B cell (primary cell): ENCODE data around the gene LAIR1. TPM values are rescaled to one million over a fixed set of nuclear protein-coding genes. Genes with fewer than 3 reads are reported as not detected.
"Not testable (repeated sequence)": the region's sequence is repeated elsewhere in the genome, so short reads cannot be mapped to it uniquely, and the experiment has no call there.

Source experiments
- ATAC-seq: fragments of 200-7000 bp; cut with Tn5 transposase; one replicate; pipeline ENCODE4 v1.10.0; 2021; ENCODE audit warnings: low read depth, mild to moderate bottlenecking, moderate number of reproducible peaks, moderate library complexity
- CTCF ChIA-PET: fragments of 350-600 bp; sonication (Branson Sonifier 250); formaldehyde crosslinking; loops from one replicate; lab custom pipeline; 2021; ENCODE audit warnings: antibody characterized with exemption, inconsistent platforms; lab: Charles Lee
- POLR2A ChIA-PET: fragments of 350-600 bp; sonication (Branson Sonifier 250); formaldehyde crosslinking; loops from one replicate; lab custom pipeline; 2021; ENCODE audit warnings: antibody characterized with exemption; lab: Charles Lee
- DNase-seq: peaks from one replicate; pipeline ENCODE4 v3.0.0; 2013
- H2AFZ ChIP-seq: 2 replicates; pipeline ENCODE4 v1.6.1; 2012; ENCODE audit warnings: mild to moderate bottlenecking, low read depth, low read length; ENCODE audit not compliant: insufficient read depth, poor library complexity, severe bottlenecking
- H3K27ac ChIP-seq, 2 donors: 1 replicate in 1 of 2; 2 replicates in 1 of 2; pipeline ENCODE4 v1.5.1; 2012 to 2013; ENCODE audit warnings: low read length in 2 of 2, mild to moderate bottlenecking in 2 of 2, moderate library complexity in 1 of 2
- H3K27me3 ChIP-seq, 4 experiments: fragments of 200-600 bp in 1 of 4; sonication (generic) in 1 of 4; replicated peaks in 1 of 4; 1 replicate in 2 of 4; 2 replicates in 2 of 4; pipeline versions ENCODE4 v1.6.1 to v1.7.0; 2013 to 2016; ENCODE audit warnings: low read length in 3 of 4, mild to moderate bottlenecking in 2 of 4, mixed read lengths in 1 of 4, moderate library complexity in 1 of 4; ENCODE audit not compliant: insufficient read depth in 4 of 4, control insufficient read depth in 3 of 4; ENCODE audit errors: control extremely low read depth in 1 of 4
- H3K36me3 ChIP-seq, 2 experiments: replicated peaks in 1 of 2; 1 replicate in 1 of 2; 2 replicates in 1 of 2; pipeline versions ENCODE4 v1.6.1 to v1.7.1; 2013; ENCODE audit warnings: low read length in 1 of 2; ENCODE audit not compliant: insufficient read depth in 2 of 2, control insufficient read depth in 1 of 2; ENCODE audit errors: control extremely low read depth in 1 of 2, extremely low read depth in 1 of 2
- H3K4me1 ChIP-seq, 2 donors: fragments of 200-600 bp in 1 of 2; sonication (generic) in 1 of 2; 1 replicate in 1 of 2; 2 replicates in 1 of 2; pipeline versions ENCODE4 v1.5.1 to v1.6.1; 2013 to 2017; ENCODE audit warnings: low read length in 2 of 2; ENCODE audit not compliant: control insufficient read depth in 2 of 2, insufficient read depth in 2 of 2
- H3K4me2 ChIP-seq: replicated peaks from 2 replicates; pipeline ENCODE3; 2012; ENCODE audit warnings: mild to moderate bottlenecking, low read depth, low read length; ENCODE audit not compliant: poor library complexity, severe bottlenecking
- H3K4me3 ChIP-seq, 5 experiments: fragments of 200-600 bp in 1 of 5; sonication (generic) in 1 of 5; 1 replicate in 3 of 5; 2 replicates in 2 of 5; pipeline versions ENCODE4 v1.5.1 to v1.7.0; 2011 to 2016; ENCODE audit warnings: low read length in 4 of 5, mild to moderate bottlenecking in 4 of 5, low read depth in 2 of 5, control low read depth in 1 of 5, moderate library complexity in 1 of 5; ENCODE audit not compliant: insufficient read depth in 1 of 5; ENCODE audit errors: control extremely low read depth in 1 of 5, extremely low read depth in 1 of 5
- H3K79me2 ChIP-seq: fragments of 200-600 bp; sonication (generic); one replicate; pipeline ENCODE4 v1.6.0; 2016; ENCODE audit warnings: low read length; ENCODE audit not compliant: control insufficient read depth, insufficient read depth
- H3K9ac ChIP-seq: fragments of 200-600 bp; sonication (generic); 2 replicates; pipeline ENCODE4 v1.6.1; 2017; ENCODE audit warnings: mild to moderate bottlenecking, low read length, moderate library complexity
- H3K9me3 ChIP-seq, 3 donors: one replicate each; pipeline versions ENCODE4 v1.6.1 to v1.7.1; 2013; ENCODE audit warnings: low read length in 2 of 3; ENCODE audit not compliant: control insufficient read depth in 2 of 3, insufficient read depth in 1 of 3; ENCODE audit errors: control extremely low read depth in 1 of 3
- H4K20me1 ChIP-seq: 2 replicates; pipeline ENCODE4 v1.6.0; 2012; ENCODE audit warnings: mild to moderate bottlenecking, low read length; ENCODE audit not compliant: insufficient read depth, control insufficient read depth, poor library complexity, severe bottlenecking
- H3K27ac Mint-ChIP-seq: one replicate; pipeline ENCODE4 v1.8.0; 2021; ENCODE audit warnings: mixed read lengths
- H3K27me3 Mint-ChIP-seq: one replicate; pipeline ENCODE4 v1.8.0; 2021; ENCODE audit warnings: mixed read lengths
- H3K4me1 Mint-ChIP-seq: one replicate; pipeline ENCODE4 v1.8.0; 2021; ENCODE audit warnings: mixed read lengths
- H3K4me3 Mint-ChIP-seq: one replicate; pipeline ENCODE4 v1.8.0; 2021; ENCODE audit warnings: mixed read lengths
- H3K9me3 Mint-ChIP-seq: one replicate; pipeline ENCODE4 v1.8.0; 2022; ENCODE audit warnings: mixed read lengths; ENCODE audit not compliant: insufficient read depth
- EZH2 ChIP-seq: IDR thresholded peaks from 2 replicates; pipeline ENCODE4 v1.6.1; 2012; ENCODE audit warnings: borderline replicate concordance, low read depth, mild to moderate bottlenecking, moderate library complexity, low read length; ENCODE audit not compliant: insufficient read depth, poor library complexity, severe bottlenecking
- WGBS: methylation state at CpG from one replicate; pipeline ENCODE4 v1.1.5; 2013; ENCODE audit warnings: missing lambda C conversion rate; ENCODE audit not compliant: insufficient coverage; 5-methylcytosine and 5-hydroxymethylcytosine counted together
- intact Hi-C: fragments of 100-400 bp; cut with micrococcal nuclease; formaldehyde crosslinking; loops from one replicate; pipeline ENCODE4 v1.10.0; 2022
- polyA plus RNA-seq: library from polyadenylated mRNA; depleted of rRNA; stranded (reverse); fragments of >200 nt; gene quantifications from 2 replicates; pipeline ENCODE4 v1.2.3, GENCODE V29; 2012
- total RNA-seq, 2 donors: library from RNA; stranded (reverse); fragments of 120-200 nt in 1 of 2; gene quantifications; 1 replicate in 1 of 2; 2 replicates in 1 of 2; pipeline versions ENCODE4 v1.2.3 to v1.2.4, GENCODE V29; 2013 to 2022
- TF ChIP-seq, protein P1 (sequence below): fragments of 200-600 bp; IDR thresholded peaks from one replicate; pipeline ENCODE4 v1.8.0; 2022; ENCODE audit warnings: antibody characterized with exemption, mild to moderate bottlenecking

LAIR1 gene
- total and polyA plus RNA-seq, 2 donors (not counting 1 experiment from before 2014, with no cell fraction given): 41.5 to 173 TPM

DNA sequence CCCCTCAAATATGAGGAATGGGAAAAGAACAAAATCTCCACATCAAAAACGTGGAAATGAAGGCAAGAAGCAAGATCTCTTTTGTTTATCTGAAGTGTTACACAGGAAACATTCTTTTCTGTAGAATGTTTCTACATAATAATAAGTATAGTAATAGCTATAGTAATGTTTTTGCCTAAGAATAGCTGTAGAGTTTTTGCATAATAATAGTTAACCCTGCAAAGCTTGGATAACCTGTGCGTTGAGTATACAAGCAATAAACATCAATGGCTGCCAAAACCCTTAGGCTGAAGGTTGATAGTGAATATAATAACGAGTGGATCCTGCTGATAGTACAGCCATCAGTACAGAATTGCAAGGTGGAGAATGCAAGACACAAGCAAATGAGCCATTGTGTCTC, 40.7 kb downstream of the LAIR1 start:
- Mint-ChIP-seq H3K4me3 (no peak overlapping the region), H3K27me3 (peaks cover 9% of the 10 kb centered on the region), H3K27ac (no peak overlapping the region), H3K9me3 (peaks cover 2% of the 10 kb centered on the region), H3K4me1 (peaks cover 46% of the 10 kb centered on the region)
- Histone ChIP-seq H3K4me1 (peaks cover 43 to 45% of the 10 kb centered on the region in 2 donors), H4K20me1 (no peaks in the 10 kb centered on the region), H3K4me3 (no peak overlapping the region), H3K9me3 (peaks cover 0 to 8% (median 0%) of the 10 kb centered on the region in 3 donors), H3K27ac (no peak overlapping the region), H3K27me3 (no peaks in the 10 kb centered on the region), H2AFZ (no peak overlapping the region), H3K9ac (no peak overlapping the region), H3K36me3 (no peaks in the 10 kb centered on the region), H3K4me2 (no peak overlapping the region), H3K79me2 (no peaks in the 10 kb centered on the region)
- ATAC-seq (no peak), DNase-seq (no peak)
- no CpG with 5 or more reads among the region's 3 CpGs for WGBS
- TF ChIP-seq EZH2: no peak
- TF ChIP-seq, protein P1, sequence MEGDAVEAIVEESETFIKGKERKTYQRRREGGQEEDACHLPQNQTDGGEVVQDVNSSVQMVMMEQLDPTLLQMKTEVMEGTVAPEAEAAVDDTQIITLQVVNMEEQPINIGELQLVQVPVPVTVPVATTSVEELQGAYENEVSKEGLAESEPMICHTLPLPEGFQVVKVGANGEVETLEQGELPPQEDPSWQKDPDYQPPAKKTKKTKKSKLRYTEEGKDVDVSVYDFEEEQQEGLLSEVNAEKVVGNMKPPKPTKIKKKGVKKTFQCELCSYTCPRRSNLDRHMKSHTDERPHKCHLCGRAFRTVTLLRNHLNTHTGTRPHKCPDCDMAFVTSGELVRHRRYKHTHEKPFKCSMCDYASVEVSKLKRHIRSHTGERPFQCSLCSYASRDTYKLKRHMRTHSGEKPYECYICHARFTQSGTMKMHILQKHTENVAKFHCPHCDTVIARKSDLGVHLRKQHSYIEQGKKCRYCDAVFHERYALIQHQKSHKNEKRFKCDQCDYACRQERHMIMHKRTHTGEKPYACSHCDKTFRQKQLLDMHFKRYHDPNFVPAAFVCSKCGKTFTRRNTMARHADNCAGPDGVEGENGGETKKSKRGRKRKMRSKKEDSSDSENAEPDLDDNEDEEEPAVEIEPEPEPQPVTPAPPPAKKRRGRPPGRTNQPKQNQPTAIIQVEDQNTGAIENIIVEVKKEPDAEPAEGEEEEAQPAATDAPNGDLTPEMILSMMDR: no peak
- ChIA-PET CTCF (interaction anchor here (0.9 to 13.5 kb wide), 12 partner anchors 8 to 66 kb away, joined by 3 to 235 read pairs (median 8); no protein-coding TSS in a partner anchor), POLR2A (no interaction called here)
- intact Hi-C loops: no loop called here

DNA sequence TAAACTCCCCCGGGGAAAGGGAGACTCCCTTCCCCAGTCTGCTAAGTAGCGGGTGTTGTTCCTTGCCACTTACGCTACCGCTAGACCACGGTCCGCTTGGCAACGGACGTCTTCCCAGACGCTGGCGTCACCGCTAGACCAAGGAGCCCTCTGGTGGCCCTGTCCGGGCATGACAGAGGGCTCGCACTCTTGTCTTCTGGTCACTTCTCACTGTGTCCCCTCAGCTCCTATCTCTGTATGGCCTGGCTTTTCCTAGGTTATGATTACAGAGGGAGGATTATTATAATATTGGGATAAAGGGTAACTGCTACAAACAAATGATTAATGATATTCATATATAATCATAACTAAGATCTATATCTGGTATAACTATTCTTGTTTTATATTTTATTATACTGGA, 41.8 kb downstream of the LAIR1 start:
- CTCF ChIA-PET: interaction anchor here (1.4 to 13.5 kb wide), 5 partner anchors 15 to 134 kb away, joined by 3 to 235 read pairs (median 61); partner anchors contain the start of gene MBOAT7
- no CpG with 5 or more reads among the region's 13 CpGs for WGBS

DNA sequence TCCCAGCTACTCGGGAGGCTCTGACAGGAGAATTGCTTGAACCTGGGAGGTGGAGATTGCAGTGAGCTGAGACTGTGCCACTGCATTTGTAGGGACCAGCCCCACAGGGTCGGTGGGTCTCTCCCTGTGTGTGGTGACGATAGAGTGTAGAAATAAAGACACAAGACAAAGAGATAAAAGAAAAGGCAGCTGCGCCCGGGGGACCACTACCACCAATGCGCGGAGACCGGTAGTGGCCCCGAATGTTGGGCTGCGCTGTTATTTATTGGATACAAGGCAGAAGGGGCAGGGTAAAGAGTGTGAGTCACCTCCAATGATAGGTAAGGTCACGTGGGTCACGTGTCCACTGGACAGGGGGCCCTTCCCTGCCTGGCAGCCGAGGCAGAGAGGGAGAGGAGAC, 42.4 kb downstream of the LAIR1 start:
- H4K20me1 ChIP-seq, H3K27ac Mint-ChIP-seq, H3K27me3 ChIP-seq, H2AFZ ChIP-seq, H3K27ac ChIP-seq, POLR2A ChIA-PET, H3K4me3 Mint-ChIP-seq, intact Hi-C loops, H3K79me2 ChIP-seq, H3K36me3 ChIP-seq, H3K4me3 ChIP-seq, ATAC-seq, DNase-seq, H3K9me3 Mint-ChIP-seq, H3K4me2 ChIP-seq, H3K9ac ChIP-seq, H3K9me3 ChIP-seq: not testable (repeated sequence)
- H3K27me3 Mint-ChIP-seq: peaks cover 12% of the 10 kb centered on the region
- H3K4me1 Mint-ChIP-seq: peaks cover 41% of the 10 kb centered on the region
- WGBS: 93% methylated on average over 3 of the region's 13 CpGs
- CTCF ChIA-PET: interaction anchor here (0.7 to 13.5 kb wide), 6 partner anchors 23 to 133 kb away, joined by 3 to 235 read pairs (median 11); partner anchors contain the start of gene MBOAT7
- H3K4me1 ChIP-seq: peaks cover 29 to 36% of the 10 kb centered on the region in 2 donors

More for the DNA sequence above, 41.8 kb downstream of the LAIR1 start:
- H3K79me2 ChIP-seq, H3K4me3 ChIP-seq, H3K27me3 ChIP-seq, H3K4me3 Mint-ChIP-seq, H3K9me3 ChIP-seq, H3K9me3 Mint-ChIP-seq, H3K9ac ChIP-seq, POLR2A ChIA-PET, H3K4me2 ChIP-seq, H4K20me1 ChIP-seq, ATAC-seq, H3K36me3 ChIP-seq, H2AFZ ChIP-seq, H3K27me3 Mint-ChIP-seq, H3K27ac ChIP-seq, intact Hi-C loops, H3K27ac Mint-ChIP-seq, DNase-seq: not testable (repeated sequence)
- H3K4me1 Mint-ChIP-seq: peaks cover 42% of the 10 kb centered on the region
- H3K4me1 ChIP-seq: peaks cover 35 to 42% of the 10 kb centered on the region in 2 donors
